Fibroblast of lung (primary cell): ENCODE results near the gene TBC1D22A.

Source experiments
- EZH2 ChIP-seq: IDR thresholded peaks from 2 replicates; pipeline ENCODE4 v1.5.1; 2012; ENCODE audit warnings: low read length, control low read depth, mild to moderate bottlenecking; ENCODE audit errors: missing control alignments
- TF ChIP-seq, protein P1 (sequence below), 2 donors: IDR thresholded peaks in 1 of 2; conservative IDR thresholded peaks in 1 of 2; 1 replicate in 1 of 2; 2 replicates in 1 of 2; pipeline ENCODE4 v1.5.1; 2011 to 2012; ENCODE audit warnings: low read length in 2 of 2, control low read depth in 1 of 2, inconsistent platforms in 1 of 2, low read depth in 1 of 2, mild to moderate bottlenecking in 1 of 2

DNA sequence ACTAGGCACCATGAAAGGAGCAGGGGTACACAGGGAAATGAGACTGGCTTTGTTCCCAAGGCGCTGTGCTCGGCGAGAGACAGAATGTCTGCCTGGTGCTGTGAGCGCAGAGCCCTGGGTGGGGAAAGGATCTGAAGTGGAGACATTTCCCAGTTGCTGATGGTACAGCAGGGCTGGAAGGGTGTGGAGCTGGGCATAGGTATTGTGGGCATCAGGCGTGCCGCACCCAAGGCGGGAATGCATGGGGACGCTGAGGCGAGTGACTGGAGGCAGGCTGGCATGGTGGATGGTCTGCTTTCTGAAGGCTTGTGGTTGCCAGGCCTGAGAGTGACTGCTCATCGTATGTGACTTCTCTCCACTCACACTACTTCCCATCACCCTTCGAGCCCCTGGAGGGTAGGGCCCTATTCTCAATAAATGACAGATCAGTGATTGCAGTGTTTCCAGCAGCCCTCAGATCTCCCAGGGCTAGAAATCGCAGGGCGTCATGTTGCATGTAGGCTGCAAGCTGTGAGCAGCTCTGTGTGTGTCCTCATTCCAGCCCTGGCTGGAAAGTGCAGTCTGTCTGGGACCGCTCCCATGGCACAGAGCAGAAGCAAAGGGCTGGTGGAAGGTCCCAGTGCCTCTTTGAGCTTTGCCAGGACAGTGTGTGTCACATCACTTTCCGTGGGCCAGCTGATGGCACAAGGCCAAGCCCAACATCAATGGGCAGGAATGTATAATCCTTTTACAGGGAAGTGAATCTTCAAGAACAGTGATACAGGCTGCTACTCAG lies 67.7 kb downstream of the TBC1D22A start:
- TF ChIP-seq, protein P1, sequence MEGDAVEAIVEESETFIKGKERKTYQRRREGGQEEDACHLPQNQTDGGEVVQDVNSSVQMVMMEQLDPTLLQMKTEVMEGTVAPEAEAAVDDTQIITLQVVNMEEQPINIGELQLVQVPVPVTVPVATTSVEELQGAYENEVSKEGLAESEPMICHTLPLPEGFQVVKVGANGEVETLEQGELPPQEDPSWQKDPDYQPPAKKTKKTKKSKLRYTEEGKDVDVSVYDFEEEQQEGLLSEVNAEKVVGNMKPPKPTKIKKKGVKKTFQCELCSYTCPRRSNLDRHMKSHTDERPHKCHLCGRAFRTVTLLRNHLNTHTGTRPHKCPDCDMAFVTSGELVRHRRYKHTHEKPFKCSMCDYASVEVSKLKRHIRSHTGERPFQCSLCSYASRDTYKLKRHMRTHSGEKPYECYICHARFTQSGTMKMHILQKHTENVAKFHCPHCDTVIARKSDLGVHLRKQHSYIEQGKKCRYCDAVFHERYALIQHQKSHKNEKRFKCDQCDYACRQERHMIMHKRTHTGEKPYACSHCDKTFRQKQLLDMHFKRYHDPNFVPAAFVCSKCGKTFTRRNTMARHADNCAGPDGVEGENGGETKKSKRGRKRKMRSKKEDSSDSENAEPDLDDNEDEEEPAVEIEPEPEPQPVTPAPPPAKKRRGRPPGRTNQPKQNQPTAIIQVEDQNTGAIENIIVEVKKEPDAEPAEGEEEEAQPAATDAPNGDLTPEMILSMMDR (conservative IDR thresholded peaks at IDR 0.05 in 1 of 2, IDR thresholded peaks at IDR 0.05 in 1 of 2; ENCODE audit: low read depth in 1 of 2, low read length in 2 of 2), result no peak
- no peak for TF ChIP-seq EZH2
